GM21447 (cell line): Measurements from ENCODE around the gene RBPJL.

Source experiments
- ATAC-seq: cut with Tn5 transposase; IDR thresholded peaks from one replicate; pipeline ENCODE4 v1.9.1; 2021; ENCODE audit not compliant: unreplicated experiment

The RBPJL gene

DNA sequence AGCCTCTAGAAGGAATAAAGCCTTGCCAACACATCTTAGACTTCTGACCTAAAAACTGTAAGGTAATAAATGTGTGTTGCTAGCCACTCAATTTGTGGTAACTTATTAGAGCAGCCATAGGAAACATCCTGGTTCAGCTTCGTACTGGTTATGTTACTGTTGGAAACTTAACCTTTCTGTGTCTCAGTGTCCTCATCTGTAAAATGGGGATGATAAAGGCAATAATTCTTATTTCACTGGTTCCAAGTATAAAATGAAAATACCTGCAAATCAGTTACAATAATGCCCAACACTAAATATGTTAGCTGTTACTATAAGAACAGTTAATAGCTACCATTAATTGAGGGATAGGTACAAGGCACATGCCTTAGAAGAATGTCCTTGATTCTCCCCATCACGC, 14.3 kb upstream of the RBPJL start:
- ATAC-seq: no peak

DNA sequence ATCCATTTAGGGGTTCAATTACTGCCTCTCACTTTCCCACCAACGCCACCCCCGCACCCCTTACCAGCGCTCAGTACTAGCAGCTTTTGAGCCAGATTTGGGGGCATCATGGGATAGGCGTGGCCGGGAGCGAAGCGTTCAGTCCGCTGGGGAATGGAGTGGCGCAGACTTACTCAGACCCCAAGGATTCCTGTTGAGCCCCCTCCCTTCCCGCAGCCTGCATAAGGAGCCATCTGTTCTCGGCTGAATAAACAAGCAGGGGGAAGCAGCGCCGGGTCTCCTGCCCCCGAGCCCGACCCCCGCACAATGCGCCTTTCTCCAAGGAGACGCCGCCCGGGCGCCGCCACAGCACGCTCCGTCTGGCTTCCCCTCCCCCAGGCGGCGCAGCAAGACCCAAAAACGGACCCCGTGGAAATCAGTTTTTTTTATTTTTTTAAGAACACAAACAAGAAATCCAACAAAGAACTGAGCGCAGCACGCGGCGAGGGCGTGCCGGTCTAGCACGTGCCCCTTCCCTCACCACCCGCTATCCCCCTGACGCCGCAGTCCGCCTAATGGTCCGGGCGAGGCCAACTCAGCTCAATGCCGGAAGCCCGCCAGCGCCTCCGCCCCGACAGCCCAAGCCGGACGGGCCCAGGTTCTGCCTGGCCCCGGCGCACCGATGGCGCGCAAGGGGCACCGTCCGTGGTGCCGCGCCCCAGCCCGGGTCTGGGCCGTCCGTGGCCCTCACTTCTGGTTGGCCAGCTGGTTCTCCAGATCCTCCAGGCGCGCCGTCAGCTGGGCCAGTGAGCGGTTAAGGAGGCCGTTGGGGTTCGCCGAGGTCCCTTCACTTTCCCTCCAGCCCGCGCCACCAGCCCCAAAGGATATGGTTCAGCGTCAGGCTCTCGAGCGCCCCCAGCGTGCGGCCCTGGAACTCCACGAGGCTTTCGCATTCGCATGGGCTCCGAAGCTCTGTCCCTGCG, 13.3 kb upstream of the RBPJL start:
- no peak for ATAC-seq

DNA sequence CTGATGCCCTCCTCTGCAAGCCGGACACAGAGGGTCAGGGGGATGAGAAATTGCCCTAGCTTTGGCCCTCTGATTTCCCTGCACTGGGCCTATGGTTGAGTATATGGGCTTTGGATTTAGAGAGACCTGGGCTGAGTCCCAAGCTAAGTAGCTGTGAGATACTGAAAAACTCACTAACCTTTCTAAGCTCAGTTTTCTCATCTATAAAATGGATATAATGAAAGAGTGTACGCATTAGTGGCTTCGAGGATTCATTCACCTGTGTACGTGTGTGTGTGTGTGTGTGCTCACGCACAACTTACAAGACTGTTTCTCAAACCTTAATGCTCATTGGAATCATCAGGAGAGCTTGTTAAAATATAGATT, 12.7 kb upstream of the RBPJL start:
- no peak for ATAC-seq

DNA sequence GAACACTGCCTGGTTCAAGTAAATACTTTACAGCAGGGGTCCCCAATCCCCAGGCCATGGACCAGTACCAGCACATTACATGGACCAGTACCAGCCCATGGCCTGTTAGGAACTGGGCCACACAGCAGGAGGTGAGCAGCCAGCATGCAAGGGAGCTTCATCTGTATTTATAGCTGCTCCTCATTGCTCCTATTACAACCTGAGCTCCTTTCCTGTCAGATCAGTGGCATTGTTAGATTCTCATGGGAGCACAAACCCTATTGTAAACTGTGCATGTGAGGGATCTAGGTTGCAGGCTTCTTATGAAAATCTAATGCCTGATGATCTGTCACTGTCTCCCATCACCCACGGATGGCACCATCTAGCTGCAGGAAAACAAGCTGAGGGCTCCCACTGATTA, 12.0 kb upstream of the RBPJL start:
- no peak for ATAC-seq

DNA sequence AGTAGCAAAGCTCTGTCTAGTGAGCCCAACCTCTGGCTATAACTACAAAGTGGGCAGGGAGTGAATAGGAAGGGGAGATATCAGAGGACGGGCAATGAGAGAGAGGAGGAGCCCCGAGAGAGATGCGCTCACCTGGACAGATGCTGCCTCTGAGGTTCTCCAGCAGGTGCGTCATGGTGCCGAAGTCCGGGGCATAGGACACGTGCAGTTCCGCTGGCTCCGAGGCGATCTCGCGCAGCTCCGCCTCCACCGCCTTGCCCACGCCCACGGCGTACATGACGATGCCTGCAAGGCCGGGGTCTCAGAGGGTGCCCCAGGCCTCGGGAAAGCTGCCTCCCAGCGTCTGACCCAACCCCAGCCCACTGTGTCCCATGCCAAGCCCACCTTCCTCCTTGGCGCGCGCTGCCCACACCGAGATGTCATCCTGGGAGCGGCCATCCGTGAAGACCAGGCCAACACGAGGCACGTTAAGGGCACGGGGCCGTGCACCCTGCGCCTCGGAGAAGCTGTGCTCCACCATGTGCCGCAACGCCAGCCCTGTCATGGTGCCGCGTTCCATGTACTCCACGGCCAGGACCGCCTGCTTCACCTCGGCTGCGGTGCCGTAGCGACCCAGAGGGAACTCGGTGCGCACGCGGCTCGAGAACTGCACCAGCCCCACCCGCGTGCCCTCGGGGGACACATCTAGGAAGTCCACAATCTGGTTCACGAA, 8.7 kb upstream of the RBPJL start:
- ATAC-seq: no peak

DNA sequence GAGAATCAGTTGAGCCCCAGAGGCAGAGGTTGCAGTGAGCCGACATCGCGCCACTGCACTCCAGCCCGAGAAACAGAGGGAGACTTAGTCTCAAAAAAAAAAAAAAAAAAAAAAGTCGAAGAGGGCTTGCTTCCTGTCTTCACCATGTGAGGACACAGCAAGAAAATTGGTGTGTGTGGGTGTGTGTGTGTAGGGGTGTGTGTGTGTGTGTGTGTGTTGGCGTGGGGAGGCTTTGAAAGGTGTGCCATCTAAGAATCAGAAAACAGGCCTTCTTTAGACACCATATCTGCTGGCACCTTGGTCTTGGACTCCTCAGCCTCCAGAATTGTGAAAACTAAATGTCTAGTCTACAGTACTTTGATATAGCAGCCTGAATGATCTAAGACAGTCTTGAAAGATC, 6.9 kb upstream of the RBPJL start:
- ATAC-seq: no peak

DNA sequence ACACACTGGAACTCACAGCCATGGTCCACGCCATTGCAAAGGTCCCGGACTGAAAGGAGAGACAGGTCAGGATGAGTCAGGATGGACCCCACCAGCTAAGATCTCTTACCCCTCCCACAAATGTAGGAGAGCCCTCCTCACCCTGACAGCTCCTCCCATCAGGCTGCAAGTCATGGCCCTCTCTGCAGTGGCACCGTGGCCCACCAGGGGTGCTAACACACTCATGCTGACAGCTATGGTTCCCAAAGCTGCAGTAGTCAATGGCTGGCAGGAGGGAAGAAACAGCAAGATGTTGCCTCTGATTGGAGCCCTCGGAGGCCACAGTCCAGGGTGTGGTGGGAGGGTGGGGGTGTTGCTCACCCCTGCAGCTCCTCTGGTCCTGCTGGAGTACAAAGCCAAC, 5.7 kb upstream of the RBPJL start:
- ATAC-seq: no peak

DNA sequence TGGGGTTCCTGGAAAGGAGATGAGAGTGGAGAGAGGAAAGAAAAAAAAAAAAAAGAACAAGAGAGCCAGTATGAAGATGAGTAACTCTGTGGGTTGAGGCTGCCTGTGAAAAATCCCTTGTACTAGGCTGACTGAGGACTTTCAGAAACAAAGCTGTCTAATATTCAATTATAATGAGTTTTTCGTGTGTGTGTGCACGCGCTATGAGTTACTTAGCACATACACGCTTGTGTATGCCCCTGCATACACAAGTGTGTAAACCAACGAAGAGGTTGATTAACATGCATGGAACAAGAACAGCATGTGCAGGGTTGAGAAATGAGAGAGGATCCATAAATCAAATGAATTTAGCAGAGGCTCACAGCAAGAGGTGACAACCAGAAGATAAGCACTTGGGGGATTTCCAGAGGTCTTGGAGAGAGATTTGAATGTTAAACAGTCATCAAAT, 4.8 kb upstream of the RBPJL start:
- no peak for ATAC-seq

DNA sequence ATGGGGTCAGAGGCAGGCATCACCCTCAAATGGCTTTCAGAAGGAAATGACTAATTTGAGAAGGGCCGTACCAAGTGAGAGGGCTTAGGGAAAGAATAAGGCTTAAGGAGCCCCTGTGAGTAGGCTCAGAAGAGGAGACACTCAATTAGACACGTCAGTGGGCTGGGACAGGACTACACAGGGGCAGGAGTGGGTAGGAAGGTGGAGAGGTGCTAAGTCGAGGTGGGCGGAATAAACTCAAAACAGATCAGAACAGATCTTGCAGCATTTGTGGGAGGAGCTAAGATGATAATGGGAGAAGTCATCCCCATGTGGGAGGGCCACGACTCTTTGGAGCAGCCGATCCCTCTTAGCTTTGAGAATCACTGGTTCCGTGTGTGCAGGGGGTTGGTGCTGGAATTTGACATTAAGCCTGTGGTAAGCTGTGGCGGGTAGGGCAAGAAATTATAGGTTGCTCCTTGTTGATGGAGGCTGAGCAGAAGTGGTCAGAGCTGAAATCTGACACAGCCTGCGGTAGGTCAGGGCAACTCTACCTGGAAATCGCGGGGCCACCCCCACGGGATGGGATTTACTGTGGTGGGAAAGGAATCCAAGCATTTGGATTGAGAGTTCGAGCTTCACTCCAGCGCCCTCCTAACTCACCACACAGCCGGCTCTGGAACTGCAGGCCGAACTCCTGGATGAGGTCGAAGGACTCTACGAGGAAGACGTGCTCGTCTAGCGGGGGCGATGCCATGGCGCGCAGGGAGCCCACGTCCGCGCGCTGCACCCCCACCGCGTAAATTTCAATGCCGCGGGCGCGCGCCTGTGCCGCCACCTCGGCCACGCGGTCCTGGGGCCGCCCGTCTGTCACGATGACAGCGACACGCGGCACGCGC, 2.8 kb upstream of the RBPJL start:
- ATAC-seq: no peak

DNA sequence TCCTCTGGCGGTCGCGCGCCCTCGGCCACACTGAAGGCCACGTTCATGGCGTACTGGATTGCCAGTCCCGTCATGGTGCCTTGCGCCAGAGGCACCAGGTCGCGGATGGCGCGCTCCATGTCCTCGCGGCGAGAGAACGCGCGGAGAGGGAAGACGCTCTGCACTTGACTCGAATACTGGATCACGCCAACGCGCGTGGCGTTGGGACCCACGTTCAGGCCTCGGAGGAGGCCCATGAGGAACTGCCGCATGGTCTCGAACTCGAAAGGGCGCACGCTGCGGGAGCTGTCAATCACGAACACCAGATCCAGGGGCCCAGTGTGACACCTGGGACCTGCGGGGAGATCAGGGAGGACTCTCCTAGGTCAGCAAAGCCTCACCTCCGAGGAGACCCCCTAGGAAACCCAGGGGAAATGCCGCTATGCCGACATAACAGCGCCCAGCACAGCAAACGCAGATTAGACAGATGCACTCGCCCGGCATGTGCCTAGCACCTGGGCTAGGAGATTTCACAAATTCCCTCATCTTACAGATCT, 2.1 kb upstream of the RBPJL start:
- ATAC-seq: no peak

DNA sequence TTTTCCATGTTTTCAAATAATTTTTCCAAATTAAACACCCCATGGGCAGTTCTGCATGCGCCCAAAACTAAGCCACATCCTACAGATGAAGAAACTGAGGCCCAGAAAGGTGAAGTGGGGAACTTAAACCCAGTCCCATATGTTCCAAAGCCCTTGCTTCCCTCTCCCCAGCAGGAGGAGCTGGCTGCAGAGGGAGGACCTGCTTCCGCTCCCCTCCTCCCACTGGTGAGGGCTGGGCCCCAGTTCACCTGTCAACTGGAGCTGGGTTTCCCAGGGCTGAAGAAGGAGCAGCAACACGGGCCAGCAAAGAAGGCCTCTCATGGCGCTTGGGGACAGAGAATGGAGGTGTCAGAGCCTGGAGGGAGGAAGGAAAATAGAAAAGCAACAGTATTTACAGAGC, 1.4 kb upstream of the RBPJL start:
- ATAC-seq: no peak

DNA sequence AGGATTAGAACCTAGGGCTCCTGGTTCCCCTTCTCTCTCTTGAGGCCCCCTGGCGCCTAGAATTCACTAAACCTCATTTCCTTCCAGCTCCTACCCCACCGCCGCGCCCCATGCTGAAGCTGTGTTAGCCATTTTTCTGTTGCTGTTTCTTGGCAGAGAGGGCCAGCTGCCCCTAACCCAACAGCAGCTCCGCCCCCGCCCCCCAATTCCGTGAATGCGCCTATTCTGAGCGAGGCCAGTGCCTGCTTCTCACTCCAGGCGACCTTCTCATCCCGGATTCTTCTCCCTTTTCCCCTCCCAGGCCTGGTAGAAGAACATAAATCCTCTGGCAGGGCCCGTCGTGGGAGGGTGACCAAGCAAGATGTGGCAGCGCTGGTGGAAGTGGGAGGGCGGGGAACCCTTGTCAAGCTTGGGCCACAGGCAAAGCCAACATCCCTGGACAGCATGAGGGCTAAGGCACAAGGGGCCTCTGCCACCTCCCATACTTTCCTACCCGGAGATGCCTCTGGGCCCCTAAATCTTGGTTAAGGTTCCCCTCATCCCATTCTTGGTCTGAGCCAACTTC, 518 bp downstream of the RBPJL start:
- ATAC-seq: no peak

DNA sequence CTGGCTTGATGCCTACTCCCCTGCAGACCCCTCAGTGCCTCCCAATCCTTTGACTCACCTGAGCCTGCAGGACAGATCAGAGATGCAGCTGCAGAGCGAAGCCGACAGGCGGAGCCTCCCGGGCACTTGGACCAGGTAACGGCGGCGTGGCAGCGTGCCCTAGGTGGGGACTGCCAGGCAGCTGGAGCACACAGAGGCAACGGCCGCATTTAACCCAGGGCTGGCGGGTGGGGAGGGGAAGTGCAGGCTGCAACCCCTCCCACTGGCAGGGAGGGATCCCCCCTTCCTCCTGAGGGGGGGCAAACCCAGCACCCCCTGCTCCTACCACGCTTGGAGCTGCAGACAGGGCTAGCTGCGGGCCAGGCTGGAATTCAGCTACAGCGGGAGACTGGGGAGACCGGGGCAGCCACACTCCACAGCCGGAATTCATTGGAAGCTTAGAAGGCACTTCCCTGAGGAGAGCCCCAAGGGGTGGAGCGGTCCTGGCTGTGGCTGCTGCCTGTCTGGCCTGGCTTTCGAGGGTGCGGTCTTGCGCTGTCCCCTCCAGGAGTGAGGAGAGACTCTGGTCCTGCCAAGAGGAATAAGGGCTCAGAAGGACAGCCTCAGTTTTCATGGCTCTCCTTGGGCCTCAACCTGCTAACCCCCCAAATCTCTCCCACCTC, 1.6 kb downstream of the RBPJL start, which contains the start of gene MATN4:
Gene MATN4 (minus strand): TSS at position 183 of the 662 bp plus-strand sequence. CDS start 2,717 bp downstream, outside the sequence.
- ATAC-seq: no peak

DNA sequence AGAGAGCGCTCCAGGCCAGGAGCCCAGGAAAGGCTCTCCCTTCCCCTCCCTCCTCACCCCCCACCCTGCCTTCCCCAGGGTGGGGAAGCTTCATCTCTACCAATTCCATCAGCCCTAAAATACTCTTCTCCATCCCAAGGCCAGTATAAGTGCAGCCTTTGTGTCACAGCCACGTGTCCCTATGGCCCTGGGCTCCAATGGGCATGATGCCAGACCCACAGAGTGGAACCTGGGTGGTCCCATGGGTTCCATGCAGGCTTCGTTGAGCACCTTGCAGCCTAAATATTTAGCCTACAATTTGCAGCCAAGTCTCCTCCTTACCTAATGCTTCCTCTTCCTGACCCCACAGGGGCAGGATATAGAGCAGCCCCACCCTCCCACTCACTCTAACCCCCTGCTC, 2.4 kb downstream of the RBPJL start:
- no peak for ATAC-seq

DNA sequence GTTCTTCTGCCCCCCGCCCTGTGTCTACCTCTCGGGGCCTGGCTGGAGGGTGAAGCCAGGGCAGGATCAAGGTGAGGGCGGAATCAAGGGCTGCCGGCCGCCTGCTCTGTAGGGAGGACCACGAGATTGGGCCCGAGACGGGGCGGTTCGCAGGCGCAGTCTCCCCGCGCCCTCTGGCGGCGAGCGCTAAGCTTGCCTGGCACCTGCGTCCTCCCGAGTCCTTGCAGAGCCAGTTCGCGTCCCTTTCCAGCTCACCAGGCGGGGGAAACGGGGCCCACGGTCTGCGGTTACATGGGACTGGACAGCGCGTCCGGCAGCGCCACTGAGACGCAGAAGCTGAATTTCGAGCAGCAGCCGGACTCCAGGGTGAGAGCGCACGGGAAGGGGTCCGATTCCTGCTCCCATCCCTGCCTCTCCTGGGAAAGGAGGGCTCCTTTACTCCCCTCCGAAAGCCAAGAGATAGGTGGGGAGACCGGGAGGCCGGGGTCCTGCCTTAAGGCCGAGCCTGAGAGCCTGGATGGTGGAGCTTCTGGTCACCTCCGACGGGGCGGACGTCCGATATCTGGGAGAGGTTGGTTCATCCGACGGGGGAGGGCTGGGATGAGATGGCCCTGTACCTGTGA, 5.1 kb downstream of the RBPJL start:
- ATAC-seq: no peak

DNA sequence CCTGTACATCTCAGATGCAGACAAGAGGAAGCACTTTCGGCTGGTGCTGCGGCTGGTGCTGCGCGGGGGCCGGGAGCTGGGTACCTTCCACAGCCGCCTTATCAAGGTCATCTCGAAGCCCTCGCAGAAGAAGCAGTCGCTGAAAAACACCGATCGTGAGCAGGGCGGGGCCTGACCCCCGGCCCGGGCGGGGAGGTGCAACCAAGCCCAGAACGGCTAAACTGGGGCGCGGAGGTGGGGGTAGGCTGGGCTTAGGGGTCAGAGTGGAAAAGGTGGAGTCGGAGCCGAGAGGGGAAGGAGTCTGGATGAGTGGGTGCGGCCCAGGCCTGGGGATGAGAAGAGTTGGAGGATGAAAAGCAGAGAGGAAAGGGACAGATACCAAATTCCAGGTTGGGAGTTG, 5.6 kb downstream of the RBPJL start:
- ATAC-seq: no peak

DNA sequence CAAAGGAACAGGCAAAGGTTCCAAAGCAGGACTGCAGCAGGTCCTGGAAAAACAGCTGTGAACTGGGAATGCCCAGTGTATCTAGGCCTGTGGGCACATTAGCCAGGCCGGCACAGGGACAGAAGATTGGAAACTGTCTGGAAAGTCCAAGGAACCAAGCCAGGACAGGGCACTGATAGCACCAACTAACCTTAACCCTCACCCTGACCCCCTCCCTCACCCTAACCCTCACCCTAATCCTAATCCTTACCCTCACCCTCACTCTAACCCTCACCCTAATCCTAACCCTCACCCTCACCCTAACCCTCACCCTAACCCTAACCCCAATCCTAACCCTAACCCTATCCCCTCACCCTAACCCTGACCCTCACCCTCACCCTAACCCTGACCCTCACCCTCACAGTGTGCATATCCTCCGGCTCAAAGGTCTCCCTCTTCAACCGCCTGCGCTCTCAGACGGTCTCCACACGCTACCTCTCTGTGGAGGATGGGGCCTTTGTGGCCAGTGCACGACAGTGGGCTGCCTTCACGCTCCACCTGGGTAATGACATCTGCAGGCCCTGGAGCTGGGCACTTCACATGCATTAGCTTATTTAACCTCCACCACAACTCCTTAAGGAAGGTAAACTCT, 6.5 kb downstream of the RBPJL start:
- no peak for ATAC-seq

DNA sequence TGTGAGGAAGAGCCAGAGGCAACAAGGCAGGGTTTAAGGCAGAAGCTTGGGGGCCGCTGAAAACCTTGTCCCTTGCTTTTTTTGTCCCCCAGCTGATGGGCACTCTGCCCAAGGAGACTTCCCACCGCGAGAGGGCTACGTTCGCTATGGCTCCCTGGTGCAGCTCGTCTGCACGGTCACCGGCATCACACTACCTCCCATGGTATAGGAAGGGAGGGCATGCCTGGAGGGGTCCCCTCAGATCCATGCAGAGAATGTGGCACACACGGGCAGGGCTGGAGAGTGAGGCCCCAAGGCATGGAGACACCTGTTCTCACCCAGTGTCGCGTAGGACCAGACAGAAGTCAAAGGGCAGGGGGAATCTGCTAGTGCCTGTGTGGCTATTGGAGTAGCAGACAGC, 7.3 kb downstream of the RBPJL start:
- no peak for ATAC-seq

DNA sequence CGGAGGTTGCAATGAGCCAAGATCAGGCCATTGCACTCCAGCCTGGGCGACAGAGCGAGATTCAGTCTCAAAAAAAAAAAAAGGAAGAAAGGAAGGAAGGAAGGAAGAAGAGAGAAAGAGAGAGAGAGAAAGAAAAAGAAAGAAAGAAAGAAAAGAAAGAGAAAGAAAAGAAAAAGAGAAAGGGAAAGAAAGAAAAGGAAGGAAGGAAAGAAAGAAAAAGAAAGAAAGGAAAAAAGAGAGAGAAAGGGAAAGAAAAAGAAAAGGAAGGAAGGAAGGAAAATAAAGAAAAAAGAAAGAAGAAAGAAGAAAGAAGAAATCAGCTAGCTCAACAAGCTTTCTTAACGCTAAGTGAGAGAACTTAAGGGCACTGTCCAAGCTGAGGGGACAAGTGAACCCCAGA, 9.0 kb downstream of the RBPJL start:
- ATAC-seq: no peak
